Mucosa of stomach (tissue), 1 donor: ENCODE measurements around the gene MAGI1.
"Not testable (repeated sequence)": the region's sequence is repeated elsewhere in the genome, so short reads cannot be mapped to it uniquely, and the experiment has no call there.

ENCODE experiments used
- H3K27me3 ChIP-seq: one replicate; pipeline ENCODE4 v1.7.0; 2013; ENCODE audit warnings: mild to moderate bottlenecking, low read length; ENCODE audit not compliant: control insufficient read depth, insufficient read depth
- H3K36me3 ChIP-seq: one replicate; pipeline ENCODE4 v1.7.0; 2013; ENCODE audit warnings: low read length; ENCODE audit not compliant: control insufficient read depth, insufficient read depth
- H3K4me1 ChIP-seq: one replicate; pipeline ENCODE4 v1.7.0; 2013; ENCODE audit warnings: mild to moderate bottlenecking, low read length; ENCODE audit not compliant: control insufficient read depth, insufficient read depth
- H3K4me3 ChIP-seq: one replicate; pipeline ENCODE4 v1.7.0; 2013; ENCODE audit warnings: low read length
- H3K9ac ChIP-seq: one replicate; pipeline ENCODE4 v1.7.0; 2013; ENCODE audit warnings: mild to moderate bottlenecking, low read length, moderate library complexity
- H3K9me3 ChIP-seq: one replicate; pipeline ENCODE4 v1.7.0; 2013; ENCODE audit warnings: mild to moderate bottlenecking, low read length, moderate library complexity; ENCODE audit not compliant: control insufficient read depth
- donor health status: Pancreatic carcinoma.

Gene MAGI1

GRCh38 chr3:65904016-65904415 lies 134.7 kb downstream of the MAGI1 start:
- Histone ChIP-seq H3K9me3 (no peaks in the 10 kb centered on the region), H3K4me1 (peaks cover 16% of the 10 kb centered on the region), H3K4me3 (no peak overlapping the region), H3K9ac (no peak overlapping the region), H3K27me3 (no peaks in the 10 kb centered on the region), H3K36me3 (no peaks in the 10 kb centered on the region)

GRCh38 chr3:65902304-65902793 lies 136.4 kb downstream of the MAGI1 start:
- no peak overlapping the region for H3K9ac ChIP-seq
- H3K36me3 ChIP-seq = no peaks in the 10 kb centered on the region
- no peak overlapping the region for H3K4me3 ChIP-seq
- H3K9me3 ChIP-seq = no peaks in the 10 kb centered on the region
- peaks cover 16% of the 10 kb centered on the region for H3K4me1 ChIP-seq
- H3K27me3 ChIP-seq = no peaks in the 10 kb centered on the region

- no peak overlapping the region for H3K4me3 ChIP-seq
- H3K9ac ChIP-seq = no peak overlapping the region
- H3K27me3 ChIP-seq = no peaks in the 10 kb centered on the region
- H3K9me3 ChIP-seq = no peaks in the 10 kb centered on the region
- H3K4me1 ChIP-seq = peaks cover 16% of the 10 kb centered on the region
- H3K36me3 ChIP-seq = no peaks in the 10 kb centered on the region
Observed at GRCh38 chr3:65901226-65901625, 137.5 kb downstream of the MAGI1 start.

GRCh38 chr3:65899226-65899625 lies 139.5 kb downstream of the MAGI1 start:
- H3K27me3 ChIP-seq = no peaks in the 10 kb centered on the region

GRCh38 chr3:65897766-65898165 lies 141.0 kb downstream of the MAGI1 start:
- peaks cover 13% of the 10 kb centered on the region for H3K4me1 ChIP-seq
- H3K36me3 ChIP-seq = no peaks in the 10 kb centered on the region
- no peaks in the 10 kb centered on the region for H3K27me3 ChIP-seq

More at GRCh38 chr3:65899226-65899625, 139.5 kb downstream of the MAGI1 start:
- Histone ChIP-seq H3K36me3 (no peaks in the 10 kb centered on the region), H3K4me1 (peaks cover 16% of the 10 kb centered on the region), H3K4me3 (no peak overlapping the region), H3K9me3 (no peaks in the 10 kb centered on the region), H3K9ac (no peak overlapping the region)

GRCh38 chr3:65896321-65896720 lies 142.4 kb downstream of the MAGI1 start:
- peaks cover 4% of the 10 kb centered on the region for H3K4me1 ChIP-seq
- no peak overlapping the region for H3K9ac ChIP-seq
- H3K9me3 ChIP-seq = no peaks in the 10 kb centered on the region
- no peaks in the 10 kb centered on the region for H3K36me3 ChIP-seq
- H3K4me3 ChIP-seq = no peak overlapping the region
- H3K27me3 ChIP-seq = no peaks in the 10 kb centered on the region

More at GRCh38 chr3:65897766-65898165, 141.0 kb downstream of the MAGI1 start:
- H3K4me3 ChIP-seq = no peak overlapping the region
- H3K9ac ChIP-seq = no peak overlapping the region
- no peaks in the 10 kb centered on the region for H3K9me3 ChIP-seq

- Histone ChIP-seq H3K4me1 (no peaks in the 10 kb centered on the region), H3K27me3 (no peaks in the 10 kb centered on the region), H3K36me3 (no peaks in the 10 kb centered on the region), H3K9me3 (no peaks in the 10 kb centered on the region), H3K9ac (no peak overlapping the region), H3K4me3 (no peak overlapping the region)
Observed at GRCh38 chr3:65894679-65895453, 143.9 kb downstream of the MAGI1 start.

GRCh38 chr3:65894126-65894525 lies 144.6 kb downstream of the MAGI1 start:
- Histone ChIP-seq H3K4me1 (no peaks in the 10 kb centered on the region), H3K36me3 (no peaks in the 10 kb centered on the region), H3K9ac (no peak overlapping the region), H3K9me3 (no peaks in the 10 kb centered on the region), H3K27me3 (no peaks in the 10 kb centered on the region), H3K4me3 (no peak overlapping the region)

- Histone ChIP-seq H3K36me3 (no peaks in the 10 kb centered on the region), H3K9me3 (no peaks in the 10 kb centered on the region), H3K4me3 (no peak overlapping the region), H3K9ac (no peak overlapping the region), H3K4me1 (no peaks in the 10 kb centered on the region), H3K27me3 (no peaks in the 10 kb centered on the region)
Observed at GRCh38 chr3:65893631-65894030, 145.1 kb downstream of the MAGI1 start.

GRCh38 chr3:65891477-65891876 lies 147.2 kb downstream of the MAGI1 start:
- not testable (repeated sequence) for H3K4me3 ChIP-seq, H3K9me3 ChIP-seq, H3K9ac ChIP-seq, H3K27me3 ChIP-seq, H3K4me1 ChIP-seq, H3K36me3 ChIP-seq

- Histone ChIP-seq H3K4me3 (no peak overlapping the region), H3K4me1 (no peaks in the 10 kb centered on the region), H3K27me3 (no peaks in the 10 kb centered on the region), H3K36me3 (no peaks in the 10 kb centered on the region), H3K9me3 (no peaks in the 10 kb centered on the region), H3K9ac (no peak overlapping the region)
Observed at GRCh38 chr3:65890328-65890727, 148.4 kb downstream of the MAGI1 start.

- Histone ChIP-seq H3K36me3 (no peaks in the 10 kb centered on the region), H3K4me1 (peaks cover under 1% of the 10 kb centered on the region), H3K9ac (no peak overlapping the region), H3K27me3 (no peaks in the 10 kb centered on the region), H3K4me3 (no peak overlapping the region), H3K9me3 (no peaks in the 10 kb centered on the region)
Observed at GRCh38 chr3:65889707-65890099, 149.0 kb downstream of the MAGI1 start.
